ENCODE measurements around the gene UNC79.

DNA sequence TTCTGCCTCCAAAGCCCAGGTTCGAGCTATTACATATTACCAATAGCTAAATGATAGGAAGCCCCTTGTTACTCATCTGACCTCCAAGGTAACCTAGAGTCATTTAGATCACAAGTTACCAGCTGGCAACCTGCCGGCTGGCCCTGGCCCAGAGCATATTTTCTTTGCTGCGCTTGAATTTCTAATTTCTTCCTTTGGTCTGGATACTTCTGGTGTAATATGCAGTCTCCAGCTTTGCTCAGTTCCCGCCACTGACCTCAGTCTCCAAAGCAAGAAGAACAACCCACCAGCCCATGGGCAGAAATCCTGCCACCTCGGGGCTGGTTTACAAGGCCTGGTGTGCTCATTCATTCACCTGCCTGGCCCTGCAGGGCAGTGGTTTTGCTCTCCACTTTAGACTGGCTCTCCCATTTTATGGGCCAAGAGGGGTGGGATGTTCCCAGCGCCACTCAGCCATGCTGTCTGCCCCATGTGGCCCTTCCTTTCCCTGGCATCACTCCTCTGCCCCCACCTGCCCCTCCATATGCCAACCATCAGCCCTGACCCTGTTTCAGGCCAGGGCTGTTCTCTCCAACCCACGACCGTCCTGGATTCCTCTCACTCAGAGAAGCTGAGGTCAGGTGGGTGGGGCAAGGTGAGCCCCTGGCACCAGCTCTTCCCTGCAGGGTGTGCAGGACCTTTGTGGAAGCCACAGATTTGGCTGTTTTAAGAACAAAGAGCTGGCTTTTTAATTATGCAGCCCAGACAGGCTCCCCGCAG, 281.5 kb downstream of the UNC79 start:
- TF ChIP-seq, protein P1, sequence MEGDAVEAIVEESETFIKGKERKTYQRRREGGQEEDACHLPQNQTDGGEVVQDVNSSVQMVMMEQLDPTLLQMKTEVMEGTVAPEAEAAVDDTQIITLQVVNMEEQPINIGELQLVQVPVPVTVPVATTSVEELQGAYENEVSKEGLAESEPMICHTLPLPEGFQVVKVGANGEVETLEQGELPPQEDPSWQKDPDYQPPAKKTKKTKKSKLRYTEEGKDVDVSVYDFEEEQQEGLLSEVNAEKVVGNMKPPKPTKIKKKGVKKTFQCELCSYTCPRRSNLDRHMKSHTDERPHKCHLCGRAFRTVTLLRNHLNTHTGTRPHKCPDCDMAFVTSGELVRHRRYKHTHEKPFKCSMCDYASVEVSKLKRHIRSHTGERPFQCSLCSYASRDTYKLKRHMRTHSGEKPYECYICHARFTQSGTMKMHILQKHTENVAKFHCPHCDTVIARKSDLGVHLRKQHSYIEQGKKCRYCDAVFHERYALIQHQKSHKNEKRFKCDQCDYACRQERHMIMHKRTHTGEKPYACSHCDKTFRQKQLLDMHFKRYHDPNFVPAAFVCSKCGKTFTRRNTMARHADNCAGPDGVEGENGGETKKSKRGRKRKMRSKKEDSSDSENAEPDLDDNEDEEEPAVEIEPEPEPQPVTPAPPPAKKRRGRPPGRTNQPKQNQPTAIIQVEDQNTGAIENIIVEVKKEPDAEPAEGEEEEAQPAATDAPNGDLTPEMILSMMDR (IDR thresholded peaks at IDR 0.05) = peak in 1 of 6 experiments; percentile 8
- no peak for TF ChIP-seq POLR2A (IDR thresholded peaks at IDR 0.05)

Data from thyroid gland (tissue), 4 donors.